Osteocyte (in vitro differentiated cells): ENCODE data around the gene ATAD5. TPM values are rescaled to one million over a fixed set of nuclear protein-coding genes. Genes with fewer than 3 reads are reported as not detected.
"Not testable (repeated sequence)": the region's sequence is repeated elsewhere in the genome, so short reads cannot be mapped to it uniquely, and the experiment has no call there.

ENCODE experiments used
- DNase-seq: peaks from one replicate; pipeline ENCODE4 v3.0.0; 2021; ENCODE audit warnings: mixed read lengths; ENCODE audit not compliant: unreplicated experiment; ENCODE audit errors: extremely low spot score
- H3K27ac Mint-ChIP-seq: one replicate; pipeline ENCODE4 v1.8.0; 2021; ENCODE audit warnings: mild to moderate bottlenecking, mixed read lengths; ENCODE audit not compliant: unreplicated experiment
- H3K27me3 Mint-ChIP-seq: one replicate; pipeline ENCODE4 v1.8.0; 2021; ENCODE audit warnings: mixed read lengths; ENCODE audit not compliant: unreplicated experiment
- H3K36me3 Mint-ChIP-seq: one replicate; pipeline ENCODE4 v1.8.0; 2021; ENCODE audit warnings: mixed read lengths; ENCODE audit not compliant: unreplicated experiment
- H3K4me1 Mint-ChIP-seq: one replicate; pipeline ENCODE4 v1.8.0; 2021; ENCODE audit warnings: mixed read lengths; ENCODE audit not compliant: unreplicated experiment
- H3K4me3 Mint-ChIP-seq: one replicate; pipeline ENCODE4 v1.8.0; 2021; ENCODE audit warnings: mild to moderate bottlenecking, moderate library complexity, mixed read lengths; ENCODE audit not compliant: unreplicated experiment
- H3K9me3 Mint-ChIP-seq: one replicate; pipeline ENCODE4 v1.8.0; 2021; ENCODE audit warnings: mixed read lengths; ENCODE audit not compliant: unreplicated experiment
- CTCF ChIP-seq: fragments of 200-600 bp; sonication (generic); IDR thresholded peaks from 2 replicates; pipeline ENCODE4 v1.5.0; 2021; ENCODE audit warnings: antibody characterized with exemption, mild to moderate bottlenecking, moderate library complexity
- total RNA-seq: library from RNA; stranded (reverse); gene quantifications from 2 replicates; pipeline ENCODE4 v1.2.1, GENCODE V29; 2021

The ATAD5 gene
- total RNA-seq, 1 donor from 2014 or later = 3.0 TPM

DNA sequence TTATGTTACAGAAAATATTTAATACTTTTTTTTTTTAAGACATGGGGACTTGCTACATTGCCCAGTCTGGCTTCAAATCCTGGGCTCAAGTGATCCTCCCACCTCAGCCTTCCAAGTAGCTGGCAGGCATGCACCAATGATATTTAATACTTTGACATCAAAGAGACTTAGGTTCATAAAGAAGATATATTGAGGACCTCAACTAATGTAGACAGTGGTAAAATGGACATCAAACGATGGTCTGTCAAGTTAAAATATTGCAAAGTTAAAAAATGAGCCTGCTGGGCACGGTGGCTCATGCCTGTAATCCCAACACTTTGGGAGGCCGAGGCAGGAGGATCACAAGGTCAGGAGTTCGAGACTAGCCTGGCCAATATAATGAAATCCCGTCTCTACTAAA is 65.5 kb downstream of the ATAD5 start:
- Mint-ChIP-seq H3K36me3 (peaks cover 17% of the 10 kb centered on the region), H3K4me1 (no peaks in the 10 kb centered on the region)
- TF ChIP-seq CTCF = no peak

DNA sequence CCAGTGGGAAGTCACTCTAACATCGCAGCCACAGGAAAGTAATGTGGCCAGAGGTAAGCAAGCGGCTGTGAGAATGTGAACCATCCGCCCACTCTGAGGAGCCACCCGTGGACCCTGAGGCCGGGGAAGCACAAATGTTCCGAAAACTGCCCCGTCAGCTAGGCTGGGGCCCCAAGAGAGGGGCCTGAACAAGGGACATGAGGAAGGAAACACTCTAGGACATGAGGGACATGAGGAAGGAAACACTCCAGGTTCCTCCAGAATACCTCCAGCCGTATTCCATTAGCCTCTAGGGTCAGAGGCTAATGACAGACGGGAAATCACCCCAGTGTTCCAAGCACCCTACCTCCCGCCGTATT is 74.0 kb downstream of the ATAD5 start:
- H3K36me3 Mint-ChIP-seq = peaks cover 16% of the 10 kb centered on the region
- no peak for TF ChIP-seq CTCF
- peak overlapping the region; percentile 92 for H3K4me3 Mint-ChIP-seq

More for the DNA sequence above, 65.5 kb downstream of the ATAD5 start:
- Mint-ChIP-seq H3K27me3 (no peaks in the 10 kb centered on the region), H3K27ac (no peak overlapping the region), H3K9me3 (no peaks in the 10 kb centered on the region), H3K4me3 (no peak overlapping the region)
- peak; percentile 10 for DNase-seq

GRCh38 chr17:30906101-30906911 is 74.5 kb downstream of the ATAD5 start, which contains the start of gene TEFM:
TSS of gene TEFM (minus strand) at chr17:30906238. CDS start at chr17:30906198, 40 bp downstream.
- H3K27ac Mint-ChIP-seq = peak within 1 kb of the TSS; percentile 96
- H3K4me3 Mint-ChIP-seq = peak within 1 kb of the TSS; percentile 92
- H3K9me3 Mint-ChIP-seq = no peaks in the 10 kb centered on the region
- peaks cover 16% of the 10 kb centered on the region for H3K36me3 Mint-ChIP-seq
- H3K27me3 Mint-ChIP-seq = no peaks in the 10 kb centered on the region
- TF ChIP-seq CTCF = no peak
- DNase-seq = peak; percentile 96
- peaks cover 16% of the 10 kb centered on the region for H3K4me1 Mint-ChIP-seq

More for the DNA sequence above, 74.0 kb downstream of the ATAD5 start:
- DNase-seq = peak; percentile 59
- Mint-ChIP-seq H3K27ac (peak overlapping the region; percentile 96), H3K27me3 (no peaks in the 10 kb centered on the region), H3K4me1 (peaks cover 16% of the 10 kb centered on the region), H3K9me3 (no peaks in the 10 kb centered on the region)

DNA sequence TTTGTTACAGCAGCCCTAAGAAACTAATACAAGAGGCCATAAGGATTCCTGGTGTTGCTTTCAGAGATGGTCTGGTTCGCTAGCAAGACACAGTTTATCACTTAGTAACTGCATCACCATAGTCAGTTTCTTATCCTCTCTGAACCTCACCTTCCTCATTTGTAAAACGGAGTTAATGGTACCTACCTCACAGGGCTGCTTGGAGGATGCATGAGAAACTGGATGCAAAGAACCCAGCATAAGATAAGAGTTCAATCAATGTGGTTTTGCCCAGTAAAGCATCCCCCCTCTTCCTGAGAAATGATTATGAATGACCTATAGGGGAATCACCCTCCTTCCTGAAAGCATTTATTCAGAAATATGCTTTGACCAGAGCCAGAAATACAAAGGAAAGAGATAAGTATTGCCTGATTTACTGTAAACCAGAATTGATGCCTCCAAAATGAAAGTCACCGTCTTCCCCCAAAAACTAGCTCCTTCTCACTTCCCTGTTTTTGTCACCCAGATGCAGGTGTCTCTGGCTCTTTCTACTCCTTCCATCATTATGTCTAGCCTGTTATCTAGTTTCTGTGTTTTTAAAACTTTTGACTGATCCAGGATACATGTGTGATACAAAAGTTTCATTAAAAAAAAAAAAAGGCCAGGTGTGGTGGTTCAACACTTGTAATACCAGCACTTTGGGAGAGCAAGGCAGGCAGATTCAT is 77.1 kb downstream of the ATAD5 start:
- no peaks in the 10 kb centered on the region for H3K9me3 Mint-ChIP-seq
- no peak for TF ChIP-seq CTCF
- no peaks in the 10 kb centered on the region for H3K27me3 Mint-ChIP-seq
- no peak overlapping the region for H3K27ac Mint-ChIP-seq
- no peak overlapping the region for H3K4me3 Mint-ChIP-seq
- peaks cover 16% of the 10 kb centered on the region for H3K4me1 Mint-ChIP-seq
- H3K36me3 Mint-ChIP-seq = peaks cover 2% of the 10 kb centered on the region
- DNase-seq = peak; percentile 2

DNA sequence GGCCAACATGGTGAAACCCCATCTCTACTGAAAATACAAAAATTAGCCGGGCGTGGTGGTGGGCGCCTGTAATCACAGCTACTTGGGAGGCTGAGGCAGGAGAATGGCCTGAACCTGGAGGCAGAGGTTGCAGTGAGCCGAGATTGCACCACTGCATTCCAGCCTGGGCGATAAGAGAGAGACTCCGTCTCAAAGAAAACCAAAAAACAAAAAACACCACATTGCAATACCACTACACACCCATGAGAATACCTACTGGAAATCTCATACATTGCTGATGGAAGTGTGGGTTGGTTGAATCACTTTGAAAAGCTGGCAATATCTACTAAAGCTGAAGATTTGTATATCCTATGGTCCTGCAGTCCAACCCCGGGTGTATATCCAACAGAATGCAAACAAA is 78.4 kb downstream of the ATAD5 start:
- not testable (repeated sequence) for H3K27me3 Mint-ChIP-seq, H3K9me3 Mint-ChIP-seq, H3K36me3 Mint-ChIP-seq, H3K27ac Mint-ChIP-seq, H3K4me3 Mint-ChIP-seq
- H3K4me1 Mint-ChIP-seq = peaks cover 13% of the 10 kb centered on the region
- peak; percentile 34 for DNase-seq
